Fibroblast of mammary gland (primary cell): Measurements from ENCODE around the gene TRIM31.

Experiments used
- DNase-seq: peaks from one replicate; pipeline ENCODE4 v3.0.0-alpha.2; 2010; ENCODE audit warnings: low read depth
- H3K4me3 ChIP-seq: 2 replicates; pipeline ENCODE4 v1.5.1; 2011; ENCODE audit warnings: low read depth, mild to moderate bottlenecking, low read length, moderate library complexity; ENCODE audit not compliant: control insufficient read depth
- TF ChIP-seq, protein P1 (sequence below): conservative IDR thresholded peaks from 2 replicates; pipeline ENCODE4 v1.5.1; 2011; ENCODE audit warnings: low read depth, low read length, inconsistent platforms; ENCODE audit not compliant: control insufficient read depth, insufficient read depth

TRIM31 gene

DNA sequence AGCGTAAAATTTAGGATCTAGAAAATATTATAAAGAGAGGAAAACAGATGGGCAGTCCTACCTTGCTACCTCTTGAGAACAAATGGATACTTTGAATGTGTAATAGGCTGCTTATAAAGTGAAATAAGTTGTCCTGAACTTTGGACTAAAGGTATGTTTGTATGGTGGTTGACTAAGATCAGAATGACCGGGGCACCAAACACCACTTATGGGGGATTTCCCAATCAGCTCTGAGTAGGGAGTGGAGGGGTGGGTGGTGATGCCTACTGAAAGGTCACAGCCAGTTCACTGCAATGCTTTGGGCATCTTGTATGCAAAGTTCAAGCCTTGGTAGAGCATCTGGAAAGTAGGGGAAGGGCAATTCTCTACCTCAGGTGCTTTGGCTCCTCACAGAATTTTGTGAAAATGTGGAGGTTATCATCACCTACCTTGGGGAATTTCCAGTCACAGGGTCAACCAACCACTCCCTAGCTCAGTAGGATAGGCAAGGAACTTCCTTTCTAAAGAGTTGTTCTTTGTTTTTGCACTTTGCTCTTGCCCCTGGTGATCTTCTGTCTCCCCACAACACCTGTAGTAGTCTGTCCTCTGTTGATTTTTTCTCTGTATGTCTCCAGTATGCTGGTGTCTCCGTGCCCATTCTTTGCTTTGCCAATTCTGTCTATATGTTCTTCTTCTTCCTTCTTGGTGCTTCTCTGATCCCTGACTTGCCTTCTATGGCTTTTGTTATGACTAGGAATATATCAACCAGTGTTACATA, at the start of gene TRIM31:
Gene TRIM31 (minus strand): TSS at position 88 of the 757 bp plus-strand sequence. CDS start 285 bp downstream, outside the sequence.
- H3K4me3 ChIP-seq = no peak within 1 kb of the TSS
- no peak for DNase-seq
- TF ChIP-seq, protein P1, sequence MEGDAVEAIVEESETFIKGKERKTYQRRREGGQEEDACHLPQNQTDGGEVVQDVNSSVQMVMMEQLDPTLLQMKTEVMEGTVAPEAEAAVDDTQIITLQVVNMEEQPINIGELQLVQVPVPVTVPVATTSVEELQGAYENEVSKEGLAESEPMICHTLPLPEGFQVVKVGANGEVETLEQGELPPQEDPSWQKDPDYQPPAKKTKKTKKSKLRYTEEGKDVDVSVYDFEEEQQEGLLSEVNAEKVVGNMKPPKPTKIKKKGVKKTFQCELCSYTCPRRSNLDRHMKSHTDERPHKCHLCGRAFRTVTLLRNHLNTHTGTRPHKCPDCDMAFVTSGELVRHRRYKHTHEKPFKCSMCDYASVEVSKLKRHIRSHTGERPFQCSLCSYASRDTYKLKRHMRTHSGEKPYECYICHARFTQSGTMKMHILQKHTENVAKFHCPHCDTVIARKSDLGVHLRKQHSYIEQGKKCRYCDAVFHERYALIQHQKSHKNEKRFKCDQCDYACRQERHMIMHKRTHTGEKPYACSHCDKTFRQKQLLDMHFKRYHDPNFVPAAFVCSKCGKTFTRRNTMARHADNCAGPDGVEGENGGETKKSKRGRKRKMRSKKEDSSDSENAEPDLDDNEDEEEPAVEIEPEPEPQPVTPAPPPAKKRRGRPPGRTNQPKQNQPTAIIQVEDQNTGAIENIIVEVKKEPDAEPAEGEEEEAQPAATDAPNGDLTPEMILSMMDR = no peak

- no peak overlapping the region for H3K4me3 ChIP-seq
- TF ChIP-seq, protein P1 = no peak
- DNase-seq = no peak
Observed at GRCh38 chr6:30162265-30163089, 49.6 kb upstream of the TRIM31 start.

- no peak within 1 kb of the TSS for H3K4me3 ChIP-seq
- TF ChIP-seq, protein P1 = no peak
- no peak for DNase-seq
Observed at GRCh38 chr6:30160785-30161531, 48.1 kb upstream of the TRIM31 start, which contains the start of gene TRIM10. Gene TRIM10 (minus strand): TSS chr6:30161211. CDS start chr6:30160858, 353 bp downstream.

GRCh38 chr6:30160008-30160784, 47.3 kb upstream of the TRIM31 start:
- TF ChIP-seq, protein P1 = no peak
- H3K4me3 ChIP-seq = no peak overlapping the region
- no peak for DNase-seq

GRCh38 chr6:30158475-30159040, 45.7 kb upstream of the TRIM31 start:
- DNase-seq = no peak
- TF ChIP-seq, protein P1 = no peak
- no peak overlapping the region for H3K4me3 ChIP-seq
